GM18867 (cell line): ENCODE data around the gene ZNRF1.
"Not testable (repeated sequence)": the region's sequence is repeated elsewhere in the genome, so short reads cannot be mapped to it uniquely, and the experiment has no call there.

Experiments used
- ATAC-seq: cut with Tn5 transposase; IDR thresholded peaks from one replicate; pipeline ENCODE4 v1.9.1; 2021; ENCODE audit warnings: mild to moderate bottlenecking, moderate library complexity; ENCODE audit not compliant: unreplicated experiment

The ZNRF1 gene

DNA sequence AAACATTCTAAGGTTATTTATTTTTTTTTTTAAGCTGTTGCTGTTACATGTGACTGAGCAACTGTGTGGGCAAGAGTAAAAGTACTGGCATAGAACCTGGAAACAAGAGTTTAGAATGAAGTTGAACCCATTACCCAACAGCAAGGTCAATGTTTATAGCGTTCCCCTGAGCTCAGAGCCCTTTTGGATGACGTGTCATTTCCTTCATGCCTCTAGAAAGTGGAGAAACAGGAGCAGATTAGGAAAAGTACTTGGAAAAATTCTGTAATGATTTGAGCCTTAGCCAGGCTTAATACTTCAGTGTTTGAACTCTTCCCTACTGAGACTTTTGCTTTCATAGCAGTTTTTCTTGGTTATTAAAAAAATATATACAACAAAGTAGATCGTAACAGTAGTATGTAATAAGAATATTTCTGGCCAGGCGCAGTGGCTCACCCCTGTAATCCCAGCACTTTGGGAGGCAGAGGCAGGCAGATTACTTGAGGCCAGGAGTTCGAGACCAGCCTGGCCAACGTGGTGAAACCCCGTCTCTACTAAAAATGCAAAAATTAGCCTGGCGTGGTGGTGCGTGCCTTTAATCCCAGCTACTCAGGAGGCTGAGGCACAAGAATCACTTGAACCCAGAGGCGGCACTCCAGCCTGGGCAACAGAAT, 27.5 kb downstream of the ZNRF1 start:
- not testable (repeated sequence) for ATAC-seq

DNA sequence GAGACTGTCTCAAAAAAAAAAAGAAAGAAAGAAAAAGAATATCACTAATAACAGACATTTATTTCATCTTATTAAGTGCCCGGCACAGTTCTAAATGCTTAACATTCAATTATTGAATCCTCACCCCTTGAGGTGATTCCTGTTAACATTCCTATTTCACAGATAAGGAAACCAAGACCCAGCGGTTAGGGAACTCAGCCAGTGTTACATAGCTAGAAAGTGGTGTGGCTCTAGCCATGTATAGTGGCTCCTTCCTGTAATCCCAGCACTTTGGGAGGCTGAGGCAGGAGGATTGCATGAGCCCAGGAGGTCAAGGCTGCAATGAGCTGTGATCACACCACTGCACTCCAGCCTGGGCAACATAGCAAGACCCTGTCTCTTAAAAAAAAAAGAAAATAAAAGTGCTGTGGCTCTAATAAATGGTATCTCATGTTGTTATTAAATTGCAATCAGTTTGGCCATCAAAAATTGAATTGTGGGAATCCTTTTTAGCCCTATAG, 28.1 kb downstream of the ZNRF1 start:
- ATAC-seq, result no peak

DNA sequence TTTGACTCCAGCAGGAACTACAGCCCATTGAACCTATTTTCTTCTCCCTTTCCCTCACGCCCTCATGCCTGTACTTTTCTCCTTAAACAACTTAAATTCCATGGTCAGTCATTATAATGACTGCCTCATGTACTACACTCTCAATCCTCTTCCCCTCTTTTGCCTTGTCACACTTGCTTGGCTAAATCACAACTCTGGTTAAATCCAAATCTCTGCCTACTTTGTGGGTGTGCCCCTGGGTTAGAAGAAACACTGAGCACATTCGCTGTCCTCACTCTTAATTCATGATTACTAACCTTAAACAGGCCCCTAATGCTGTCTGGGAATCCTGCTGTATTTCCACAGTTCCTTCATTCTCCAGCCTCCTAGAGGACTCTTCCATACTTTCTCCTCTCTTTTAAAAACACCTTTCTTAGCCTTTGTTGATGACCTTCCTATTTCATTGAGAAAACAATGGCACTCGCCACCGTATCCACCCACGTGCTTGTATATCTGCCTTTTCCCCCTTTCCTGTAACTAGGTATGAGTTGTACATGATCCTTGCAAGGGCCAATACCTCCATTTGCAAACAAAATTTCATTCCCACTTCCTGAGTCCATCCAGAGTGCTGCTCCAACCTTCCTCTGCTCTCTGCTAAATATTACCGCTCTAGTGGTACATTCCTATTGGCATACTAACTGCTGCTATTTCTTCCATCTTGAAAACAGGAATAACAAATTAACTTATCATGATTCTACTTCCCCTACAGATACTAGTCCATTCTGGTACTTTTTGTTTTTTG, 28.9 kb downstream of the ZNRF1 start:
- no peak for ATAC-seq

DNA sequence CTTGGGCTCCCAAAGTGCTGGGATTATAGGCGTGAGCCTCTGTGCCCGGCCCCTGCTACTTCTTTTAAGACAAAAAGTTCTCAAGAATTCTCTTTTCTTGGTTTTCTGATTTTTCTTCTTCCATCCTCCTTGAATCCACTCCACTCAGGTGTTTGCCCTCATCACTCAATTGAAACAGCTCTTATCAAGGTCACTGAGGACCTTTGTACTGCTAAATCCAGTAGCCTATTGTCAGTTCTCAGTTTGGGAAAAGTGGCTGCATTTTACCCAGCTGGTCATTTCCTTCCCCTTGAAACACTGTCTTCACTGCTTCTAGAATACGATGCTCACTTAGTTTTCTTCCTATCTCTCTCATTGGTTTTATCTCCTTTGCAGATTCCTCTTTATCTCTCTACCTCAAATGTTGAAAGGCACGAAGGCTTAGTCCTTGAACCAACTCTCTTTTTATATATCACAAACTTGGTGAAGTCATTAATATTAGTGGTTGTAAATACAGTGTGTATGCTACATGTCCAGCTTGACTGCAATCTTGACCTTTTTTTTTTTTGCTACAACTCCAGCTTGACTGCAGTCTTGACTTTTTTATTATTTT, 29.8 kb downstream of the ZNRF1 start:
- no peak for ATAC-seq

DNA sequence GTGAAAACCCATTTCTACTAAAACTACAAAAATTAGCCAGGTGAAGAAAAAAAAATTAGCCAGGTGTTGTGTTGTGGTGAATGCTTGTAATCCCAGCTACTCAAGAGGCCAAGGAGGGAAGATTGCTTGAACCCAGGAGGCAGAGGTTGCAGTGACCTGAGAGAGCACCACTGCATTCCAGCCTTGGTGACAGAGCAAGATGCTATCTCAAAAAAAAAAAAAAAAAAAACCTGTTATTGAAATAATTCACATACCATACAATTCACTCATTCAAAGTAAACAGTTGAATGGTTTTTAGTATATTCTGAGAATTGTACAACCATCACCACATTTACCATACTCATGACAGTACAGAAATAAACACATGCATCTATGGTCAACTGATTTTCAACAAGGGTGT, 31.0 kb downstream of the ZNRF1 start:
- ATAC-seq, result no peak

DNA sequence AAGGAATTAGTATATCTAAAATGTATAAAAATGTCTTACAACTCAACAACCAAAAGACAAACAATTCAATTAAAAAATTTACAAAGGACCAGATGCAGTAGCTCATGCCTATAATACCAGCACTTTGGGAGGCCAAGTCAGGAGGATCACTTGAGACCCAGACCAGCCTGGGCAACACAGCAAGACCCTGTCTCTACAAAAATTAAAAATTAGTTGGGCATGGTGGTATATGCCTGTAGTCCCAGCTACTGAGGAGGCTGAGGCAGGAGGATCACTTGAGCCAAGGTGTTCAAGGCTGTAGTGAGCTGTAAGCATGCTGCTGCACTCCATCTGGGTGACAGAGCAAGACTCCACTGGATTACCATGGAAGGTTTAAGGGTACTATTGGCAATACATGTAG, 33.8 kb downstream of the ZNRF1 start:
- ATAC-seq, result no peak

DNA sequence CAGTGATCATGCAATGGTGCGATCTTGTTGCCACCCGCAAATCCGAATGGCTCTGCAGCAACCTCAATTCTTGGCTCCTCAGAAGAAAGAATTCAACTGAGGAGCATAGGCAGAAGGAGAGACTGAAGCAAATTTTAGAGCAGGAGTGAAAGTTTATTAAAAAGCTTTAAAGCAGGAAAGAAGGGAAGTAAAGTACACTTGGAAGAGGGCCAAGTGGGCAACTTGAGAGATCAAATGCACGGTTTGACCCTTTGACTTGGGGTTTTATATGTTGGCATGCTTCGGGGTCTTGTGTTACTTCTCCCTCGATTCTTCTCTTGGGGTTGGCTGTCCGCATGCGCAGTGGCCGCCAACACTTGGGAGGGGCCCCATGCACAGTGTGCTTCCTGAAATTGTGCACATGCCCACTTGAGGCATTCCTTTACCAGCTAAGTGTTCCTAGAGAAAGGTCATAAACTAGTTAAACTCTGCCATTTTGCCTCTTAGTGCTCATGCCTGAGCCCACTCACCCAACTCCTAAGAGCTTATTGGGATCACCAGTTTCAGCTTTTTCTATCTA, 36.7 kb downstream of the ZNRF1 start:
- no peak for ATAC-seq

DNA sequence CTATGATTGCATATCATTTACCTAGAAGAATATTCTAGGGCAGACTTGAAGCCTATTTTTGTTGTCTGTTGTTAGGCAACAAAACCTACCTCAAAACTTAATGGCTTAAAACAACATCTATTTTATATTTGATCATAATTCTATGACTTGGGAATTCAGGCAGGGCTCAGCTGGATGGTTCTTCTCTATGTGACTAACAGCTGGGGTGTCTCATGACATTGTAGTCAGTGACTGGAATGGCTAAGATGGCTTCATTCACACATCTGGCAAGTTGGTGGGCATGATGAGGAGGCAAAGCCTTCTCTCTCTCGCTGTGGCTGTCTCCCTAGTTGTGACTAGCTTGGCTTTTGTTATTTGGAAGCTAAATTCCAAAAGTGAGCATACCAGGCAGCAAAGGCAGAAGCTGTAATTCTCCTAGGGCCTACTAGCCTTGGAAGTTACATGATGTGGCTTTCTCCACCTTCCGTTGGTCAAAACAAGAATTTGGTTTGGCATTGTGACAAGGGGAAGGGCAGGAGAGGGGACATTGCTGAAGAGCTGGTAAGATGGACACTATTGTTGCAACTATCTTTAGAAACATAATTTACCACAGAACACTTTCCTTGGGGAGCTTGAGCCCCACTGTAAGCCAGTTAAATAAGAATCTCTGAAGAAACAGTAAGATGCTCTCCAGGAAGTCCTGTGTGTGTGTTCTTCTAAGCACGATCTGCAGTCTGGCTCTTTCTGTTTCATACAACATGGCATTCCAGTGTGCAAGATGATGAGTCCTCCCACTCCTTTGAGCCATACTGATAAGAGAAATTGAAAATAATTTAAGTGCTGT, 39.4 kb downstream of the ZNRF1 start:
- no peak for ATAC-seq

DNA sequence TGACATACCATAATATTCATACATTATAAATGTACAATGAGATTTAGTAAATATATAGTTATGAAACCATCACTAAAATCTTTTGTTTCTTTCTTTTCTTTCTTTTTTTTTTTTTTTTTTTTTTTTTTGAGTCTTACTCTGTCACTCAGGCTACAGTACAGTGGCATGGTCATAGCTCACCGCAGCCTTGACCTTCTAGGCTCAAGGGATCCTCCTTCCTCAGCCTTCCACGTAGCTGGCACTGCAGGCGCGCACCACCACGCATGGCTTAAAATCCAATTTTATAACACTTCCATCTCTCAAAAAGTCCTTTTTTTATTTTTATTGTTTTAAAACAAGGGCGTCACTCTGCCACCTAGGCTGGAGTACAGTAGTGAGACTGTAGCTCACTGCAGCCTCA, 41.1 kb downstream of the ZNRF1 start:
- no peak for ATAC-seq

DNA sequence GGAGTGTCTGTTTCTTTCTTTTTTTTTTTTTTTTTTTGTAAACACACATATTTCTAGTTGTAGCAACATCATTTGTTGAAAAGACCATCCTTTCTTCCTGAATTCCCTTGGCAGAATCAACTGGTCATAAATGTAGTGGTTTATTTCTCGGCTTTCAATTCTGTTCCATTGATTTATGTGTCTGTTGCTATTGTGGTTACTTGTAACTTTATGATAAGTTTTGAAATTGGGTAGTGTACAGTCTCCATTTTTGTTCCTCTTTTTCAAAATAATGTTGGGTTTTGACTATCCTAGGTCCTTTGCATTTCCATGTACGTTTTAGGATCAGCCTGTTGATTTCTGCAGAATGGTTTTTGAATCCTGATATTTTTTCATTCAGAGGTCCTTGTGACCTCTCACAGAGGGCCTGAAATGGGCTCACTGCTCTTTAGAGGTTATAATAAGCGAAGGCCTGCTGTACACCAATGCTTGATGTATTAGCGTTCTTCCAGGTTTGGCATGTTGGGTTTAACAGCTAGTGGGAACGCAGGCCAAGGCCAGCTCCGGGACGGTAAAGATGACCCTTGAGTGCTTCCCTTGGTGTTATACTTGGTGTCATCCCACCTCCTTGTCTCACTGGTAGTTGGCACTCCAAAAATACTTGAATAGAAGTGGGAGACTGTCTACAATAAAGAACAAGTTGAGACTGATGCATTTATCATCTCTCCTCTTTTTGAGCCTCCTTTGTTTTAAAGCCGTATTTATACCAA, 43.8 kb downstream of the ZNRF1 start:
- no peak for ATAC-seq

DNA sequence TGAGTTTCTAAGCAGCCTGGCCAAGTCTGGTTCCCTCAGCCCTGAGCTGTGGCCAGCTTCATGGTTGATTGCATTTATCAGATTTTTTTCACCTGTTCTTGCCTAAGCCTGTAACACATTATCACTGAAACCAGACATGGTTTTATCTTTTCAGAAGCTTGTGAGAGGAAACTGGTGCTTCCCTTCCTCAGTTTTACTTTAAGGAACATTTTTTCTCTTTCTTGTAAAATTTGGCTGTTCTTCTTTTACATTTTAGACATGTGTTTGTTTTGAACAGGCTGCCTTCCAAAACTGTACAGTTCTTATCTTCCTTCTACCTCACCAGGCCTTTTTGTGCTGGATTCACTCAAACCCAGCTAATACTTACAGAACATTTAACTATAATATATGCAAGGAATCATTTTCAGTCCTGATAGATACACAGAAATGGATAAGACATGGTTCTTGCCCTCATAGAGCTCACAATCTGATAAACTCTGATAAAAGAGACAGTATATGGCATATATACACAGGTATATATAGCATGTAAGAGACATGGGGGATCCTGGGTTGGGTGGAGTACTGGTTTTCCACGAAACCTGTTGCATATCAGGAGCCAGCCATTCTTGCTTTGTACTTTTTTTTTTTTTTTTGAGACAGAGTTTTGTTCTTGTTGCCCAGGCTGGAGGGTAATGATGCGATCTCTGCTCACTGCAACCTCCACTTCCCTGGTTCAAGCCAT, 44.5 kb downstream of the ZNRF1 start:
- peak; percentile 56 for ATAC-seq

DNA sequence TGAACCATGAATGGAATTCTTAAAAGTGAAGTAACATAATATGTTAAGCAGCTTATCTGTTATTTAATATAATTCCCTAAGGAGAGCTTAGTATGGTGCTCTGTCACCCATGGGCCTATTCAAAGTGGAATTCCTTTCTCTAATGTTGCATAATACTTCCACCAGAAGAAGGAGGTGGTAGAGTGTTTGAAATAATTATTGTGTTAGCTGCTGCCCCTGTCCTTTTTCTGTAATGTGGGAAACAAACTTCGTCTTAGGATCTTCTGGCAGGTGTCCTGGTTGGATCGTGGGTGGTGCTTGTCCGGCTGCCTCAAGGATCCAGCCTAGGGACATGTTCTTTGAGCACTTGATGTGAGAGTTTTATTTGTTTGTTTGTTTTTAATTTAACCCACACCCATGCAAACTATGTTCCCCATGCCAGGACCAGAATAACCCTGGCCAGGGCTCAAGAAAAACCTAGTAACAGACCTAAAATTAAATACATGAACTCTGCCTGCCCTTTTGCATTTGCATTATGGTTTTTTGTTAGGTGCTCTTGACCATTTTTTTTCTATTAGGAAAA, 46.1 kb downstream of the ZNRF1 start:
- ATAC-seq, result peak; percentile 41

DNA sequence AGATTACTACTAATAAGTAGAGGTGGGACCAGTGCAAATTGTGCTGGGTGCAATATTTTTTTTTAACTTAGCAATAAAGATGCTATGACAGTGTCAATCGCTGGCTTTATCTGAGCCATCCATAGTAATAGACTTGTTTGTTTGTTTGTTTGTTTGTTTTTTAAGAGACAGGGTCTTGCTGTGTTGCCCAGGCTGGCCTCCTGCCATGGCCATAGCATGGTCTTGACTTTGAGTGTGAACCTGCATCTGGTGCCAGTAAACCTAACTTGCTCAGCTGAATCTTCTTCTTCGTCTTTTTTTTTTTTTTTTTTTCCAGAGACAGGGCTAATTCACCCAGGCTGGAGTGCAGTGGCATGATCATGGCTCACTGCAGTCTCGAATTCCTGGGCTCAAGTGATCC, 46.6 kb downstream of the ZNRF1 start:
- peak; percentile 12 for ATAC-seq

DNA sequence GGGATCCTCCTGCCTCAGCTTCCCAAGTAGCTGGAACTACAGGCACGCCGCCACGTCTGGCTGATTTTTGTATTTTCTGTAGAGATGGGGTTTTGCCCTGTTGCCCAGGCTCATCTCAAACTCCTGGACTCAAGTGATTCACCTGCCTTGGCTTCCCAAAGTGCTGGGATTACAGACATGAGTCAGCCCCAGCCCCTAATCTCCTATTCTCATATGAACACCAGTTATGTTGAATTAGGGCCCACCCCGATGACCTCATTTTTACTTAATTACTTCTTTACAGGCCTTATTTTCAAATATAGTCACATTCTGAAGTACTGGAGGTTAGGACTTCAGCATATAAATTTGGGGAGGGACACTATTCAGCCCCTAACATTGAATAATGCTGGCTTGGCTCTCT, 49.2 kb downstream of the ZNRF1 start:
- no peak for ATAC-seq

DNA sequence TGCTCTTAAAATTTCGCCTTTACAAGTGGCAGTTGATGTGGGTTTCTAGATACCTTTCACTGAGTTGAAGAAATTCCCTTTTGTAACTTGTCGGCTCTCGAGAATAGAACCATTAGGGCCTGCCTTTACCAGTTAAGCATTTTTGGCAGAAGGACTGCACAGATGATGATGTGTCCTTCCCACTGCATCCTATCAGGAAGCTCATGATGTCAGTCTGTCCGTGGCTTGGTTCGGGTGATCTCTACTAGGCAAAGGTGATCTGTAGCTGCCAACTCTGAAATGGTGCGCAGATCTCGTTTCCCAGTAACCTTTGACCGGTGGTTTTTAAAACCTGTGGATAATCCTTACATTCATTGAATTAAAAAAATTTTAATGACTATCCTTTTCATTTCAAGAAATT, 49.7 kb downstream of the ZNRF1 start:
- no peak for ATAC-seq

DNA sequence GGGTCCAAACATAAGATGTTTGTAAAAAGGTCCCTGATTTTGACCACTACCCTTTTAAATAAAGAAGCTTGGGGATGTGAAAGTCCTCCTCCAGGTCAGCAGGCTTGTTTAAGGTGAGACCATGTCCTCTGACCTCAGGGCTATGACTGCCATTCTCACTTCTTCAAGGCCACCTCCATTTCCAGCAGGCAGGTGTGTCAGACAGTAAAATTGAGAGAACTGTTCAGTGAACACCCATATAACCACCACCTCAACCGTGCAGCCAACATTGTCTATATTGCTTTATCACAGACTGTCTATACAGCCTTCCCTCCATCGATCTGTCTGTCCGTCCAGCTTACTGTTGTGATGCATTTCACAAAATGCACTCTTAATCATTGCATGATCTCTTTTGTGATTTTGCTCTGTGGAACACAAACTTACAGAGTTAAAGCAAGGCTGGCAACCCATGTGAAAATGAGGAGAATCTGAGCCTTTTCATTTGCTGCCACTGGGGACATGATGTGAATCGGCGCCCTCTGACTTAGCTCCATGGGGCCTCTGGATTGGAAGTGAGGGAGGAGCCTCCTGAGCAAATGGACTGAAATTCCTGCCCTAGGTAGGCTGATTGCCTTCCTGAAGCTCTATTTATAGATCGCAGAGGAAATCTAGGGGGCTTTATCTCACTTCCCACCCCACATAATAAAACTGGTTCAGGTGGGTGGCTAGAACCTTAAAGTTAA, 53.8 kb downstream of the ZNRF1 start:
- ATAC-seq, result no peak

DNA sequence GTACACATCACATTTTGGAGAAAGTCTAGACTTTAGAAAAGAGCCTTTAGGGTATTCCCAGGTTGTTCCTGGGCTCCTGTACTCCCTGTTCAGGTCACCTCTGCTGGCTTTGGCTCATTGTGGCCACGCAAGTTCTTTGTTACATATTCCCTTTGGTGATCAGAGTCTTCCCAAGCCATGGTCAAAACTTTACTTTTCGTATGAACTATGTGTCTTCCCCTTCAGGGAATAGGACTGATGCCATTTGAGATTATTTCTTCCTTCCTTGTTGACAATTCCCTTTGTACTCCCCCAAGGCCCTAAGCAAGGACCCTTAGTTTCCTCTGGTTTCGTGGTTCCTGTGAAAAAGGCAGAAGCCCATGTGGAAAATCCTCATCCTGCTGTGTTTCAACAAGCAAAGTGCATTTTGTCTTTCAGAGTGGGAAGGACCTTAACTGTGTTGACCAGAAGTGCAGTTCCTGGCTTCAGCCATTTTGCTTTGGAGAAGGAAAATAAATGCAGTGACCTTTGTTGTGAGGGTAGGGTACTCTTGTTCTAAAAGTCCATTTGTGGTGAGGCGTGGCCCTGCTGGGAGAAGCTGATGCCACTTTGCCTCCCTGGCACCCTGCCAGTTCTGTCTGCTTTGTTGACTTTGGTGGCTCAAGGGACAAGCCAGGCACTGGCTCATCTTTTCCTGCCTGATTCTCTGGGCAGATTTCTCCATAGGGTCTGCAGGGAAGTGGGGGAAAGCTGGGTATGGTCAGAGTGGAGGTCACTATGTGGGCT, 55.1 kb downstream of the ZNRF1 start:
- no peak for ATAC-seq

DNA sequence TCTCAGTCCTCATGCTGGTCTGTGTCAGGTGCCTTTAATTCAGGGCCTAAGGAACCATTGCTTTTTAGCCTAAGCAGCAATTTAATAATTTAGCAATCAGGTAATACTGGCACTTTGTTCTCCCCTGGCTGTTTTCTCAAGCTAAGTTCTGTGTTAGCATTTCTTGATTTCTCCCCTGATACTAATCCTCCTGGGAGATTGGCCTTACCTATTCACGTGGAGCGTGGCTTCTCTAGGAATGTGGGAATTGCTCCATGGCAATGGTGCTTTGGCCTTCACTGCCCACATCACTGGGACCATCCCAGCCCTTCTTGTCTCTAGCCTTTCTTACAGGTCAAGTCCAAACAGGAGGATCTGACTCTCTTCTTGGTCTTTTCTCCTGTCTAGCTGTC, 55.7 kb downstream of the ZNRF1 start:
- ATAC-seq, result no peak
